WTC11 (cell line): ENCODE measurements around the gene KDM2B. TPM values are rescaled to one million over a fixed set of nuclear protein-coding genes. Genes with fewer than 3 reads are reported as not detected.

Source experiments
- ATAC-seq: fragments of 200-7000 bp; cut with Tn5 transposase; 2 replicates; pipeline ENCODE4 v1.10.0; 2021; ENCODE audit warnings: mild to moderate bottlenecking, moderate library complexity
- CTCF ChIA-PET: fragments of 300-600 bp; sonication (Branson Sonifier 250); formaldehyde crosslinking; loops from one replicate; lab custom pipeline; 2021; ENCODE audit warnings: antibody characterized with exemption; lab: Charles Lee
- POLR2A ChIA-PET: fragments of 350-600 bp; sonication (Branson Sonifier 250); formaldehyde crosslinking; loops from one replicate; lab custom pipeline; 2021; ENCODE audit warnings: antibody characterized with exemption; lab: Charles Lee
- DNase-seq: peaks from one replicate; pipeline ENCODE4 v3.0.0; 2021; ENCODE audit warnings: low spot score
- H3K27ac Mint-ChIP-seq: 2 replicates; pipeline ENCODE4 v1.8.0; 2021; ENCODE audit warnings: mixed read lengths
- H3K27me3 Mint-ChIP-seq: 2 replicates; pipeline ENCODE4 v1.8.0; 2021; ENCODE audit warnings: low read depth, mild to moderate bottlenecking, moderate library complexity, mixed read lengths
- H3K36me3 Mint-ChIP-seq: 2 replicates; pipeline ENCODE4 v1.8.0; 2021; ENCODE audit warnings: mixed read lengths
- H3K4me1 Mint-ChIP-seq: 2 replicates; pipeline ENCODE4 v1.8.0; 2022; ENCODE audit warnings: mixed read lengths
- H3K4me3 Mint-ChIP-seq: 2 replicates; pipeline ENCODE4 v1.8.0; 2021; ENCODE audit warnings: mild to moderate bottlenecking, moderate library complexity, mixed read lengths
- H3K9me3 Mint-ChIP-seq: 2 replicates; pipeline ENCODE4 v1.8.0; 2021; ENCODE audit warnings: mixed read lengths
- CDX4 ChIP-seq: fragments of 250-450 bp; sonication (Bioruptor Pico); IDR thresholded peaks from 2 replicates; pipeline ENCODE4 v1.9.0; 2021; ENCODE audit warnings: moderate library complexity, mild to moderate bottlenecking, inconsistent platforms, borderline replicate concordance
- CREM ChIP-seq: sonication (generic); formaldehyde crosslinking; IDR thresholded peaks from 2 replicates; pipeline ENCODE4 v1.8.1; 2022; ENCODE audit warnings: mild to moderate bottlenecking, missing genetic modification reagents, moderate library complexity
- E2F1 ChIP-seq: sonication (generic); formaldehyde crosslinking; IDR thresholded peaks from 2 replicates; pipeline ENCODE4 v1.8.0; 2022; ENCODE audit warnings: mild to moderate bottlenecking, missing genetic modification reagents
- E2F5 ChIP-seq: sonication (generic); formaldehyde crosslinking; IDR thresholded peaks from 2 replicates; pipeline ENCODE4 v1.8.1; 2022; ENCODE audit warnings: mild to moderate bottlenecking, moderate library complexity, missing genetic modification reagents
- FOXJ3 ChIP-seq: sonication (generic); formaldehyde crosslinking; IDR thresholded peaks from 2 replicates; pipeline ENCODE4 v1.9.0; 2021; ENCODE audit warnings: missing genetic modification reagents, mild to moderate bottlenecking, borderline replicate concordance
- FOXP1 ChIP-seq: sonication (generic); formaldehyde crosslinking; IDR thresholded peaks from 2 replicates; pipeline ENCODE4 v1.8.0; 2022; ENCODE audit warnings: missing genetic modification reagents, mild to moderate bottlenecking, moderate library complexity, borderline replicate concordance
- HMGA2 ChIP-seq: fragments of 250-450 bp; sonication (Bioruptor Pico); IDR thresholded peaks from 2 replicates; pipeline ENCODE4 v1.4.0; 2021; ENCODE audit warnings: mild to moderate bottlenecking, moderate library complexity
- HMGXB4 ChIP-seq: sonication (generic); formaldehyde crosslinking; IDR thresholded peaks from 2 replicates; pipeline ENCODE4 v1.8.1; 2023; ENCODE audit warnings: mild to moderate bottlenecking, moderate library complexity, missing genetic modification reagents
- IRF2 ChIP-seq: sonication (generic); formaldehyde crosslinking; IDR thresholded peaks from 2 replicates; pipeline ENCODE4 v1.8.0; 2022; ENCODE audit warnings: low read depth, missing genetic modification reagents, borderline replicate concordance
- SP1 ChIP-seq: sonication (generic); formaldehyde crosslinking; conservative IDR thresholded peaks from 2 replicates; pipeline ENCODE4 v1.8.1; 2022; ENCODE audit warnings: missing genetic modification reagents
- STAT6 ChIP-seq: sonication (generic); formaldehyde crosslinking; conservative IDR thresholded peaks from 2 replicates; pipeline ENCODE4 v1.8.1; 2023; ENCODE audit warnings: mild to moderate bottlenecking, low read depth, missing genetic modification reagents, moderate library complexity
- TEAD1 ChIP-seq: sonication (generic); formaldehyde crosslinking; IDR thresholded peaks from 2 replicates; pipeline ENCODE4 v1.8.0; 2022; ENCODE audit warnings: mild to moderate bottlenecking, missing genetic modification reagents
- ZNF396 ChIP-seq: fragments of 250-450 bp; sonication (Bioruptor Pico); IDR thresholded peaks from 2 replicates; pipeline ENCODE4 v1.8.0; 2021; ENCODE audit warnings: mild to moderate bottlenecking, moderate library complexity, borderline replicate concordance
- ZNF423 ChIP-seq: fragments of 250-450 bp; sonication (Bioruptor Pico); IDR thresholded peaks from 2 replicates; pipeline ENCODE4 v2.1.2; 2022; ENCODE audit warnings: mild to moderate bottlenecking, moderate library complexity
- total RNA-seq: library from RNA; stranded (reverse); gene quantifications from 3 replicates; pipeline ENCODE4 v1.2.3, GENCODE V29; 2021

The KDM2B gene
- total RNA-seq, 1 experiment from 2014 or later = 147 TPM

- H3K4me1 Mint-ChIP-seq = peaks cover 39% of the 10 kb centered on the region
- POLR2A ChIA-PET = interaction anchor here (0.6 to 6.9 kb wide), 17 partner anchors 13 to 225 kb away, joined by 3 to 73 read pairs (median 4); partner anchors contain the start of genes ORAI1 and RNF34
- ATAC-seq = peak; percentile 3
Observed at GRCh38 chr12:121577443-121578180, 3.2 kb downstream of the KDM2B start.

GRCh38 chr12:121576851-121577391 is 3.9 kb downstream of the KDM2B start:
- ATAC-seq = peak; percentile 68
- TF ChIP-seq FOXJ3 (no peak), SP1 (CRISPR knock-in tag) (peak; percentile 45; the same call in 1 of the 2 replicates), FOXP1 (CRISPR knock-in tag) (no peak), ZNF396 (CRISPR knock-in tag) (no peak), IRF2 (CRISPR knock-in tag) (no peak), CREM (CRISPR knock-in tag) (no peak), TEAD1 (CRISPR knock-in tag) (0 out of 2 replicates have a peak, but pooled peaks have one; percentile 36), CDX4 (CRISPR knock-in tag) (no peak), HMGXB4 (CRISPR knock-in tag) (no peak), STAT6 (CRISPR knock-in tag) (no peak)
- TF ChIP-seq, all 79 proteins: peak for 2
- DNase-seq = peak; percentile 70
- H3K27me3 Mint-ChIP-seq = no peaks in the 10 kb centered on the region
- peak overlapping the region; percentile 99 for H3K27ac Mint-ChIP-seq
- ChIA-PET CTCF (interaction anchor here (0.6 to 6.0 kb wide), 14 partner anchors 8 to 217 kb away, joined by 3 to 61 read pairs (median 4); partner anchors contain the start of genes ORAI1 and RHOF), POLR2A (interaction anchor here (0.6 to 6.9 kb wide), 21 partner anchors 13 to 234 kb away, joined by 3 to 73 read pairs (median 4); partner anchors contain the start of genes ORAI1 and RNF34)
- peaks cover 36% of the 10 kb centered on the region for H3K4me1 Mint-ChIP-seq
- peaks cover 40% of the 10 kb centered on the region for H3K36me3 Mint-ChIP-seq
- H3K9me3 Mint-ChIP-seq = no peaks in the 10 kb centered on the region
- peak overlapping the region; percentile 84 for H3K4me3 Mint-ChIP-seq

More at GRCh38 chr12:121577443-121578180, 3.2 kb downstream of the KDM2B start:
- H3K36me3 Mint-ChIP-seq = peaks cover 34% of the 10 kb centered on the region
- H3K27ac Mint-ChIP-seq = peak overlapping the region; percentile 99
- H3K4me3 Mint-ChIP-seq = peak overlapping the region; percentile 84
- no peaks in the 10 kb centered on the region for H3K27me3 Mint-ChIP-seq
- no peak for DNase-seq
- CTCF ChIA-PET = interaction anchor here (0.6 to 6.0 kb wide), 14 partner anchors 9 to 217 kb away, joined by 3 to 61 read pairs (median 5); partner anchors contain the start of genes ORAI1 and RHOF
- H3K9me3 Mint-ChIP-seq = no peaks in the 10 kb centered on the region
- TF ChIP-seq HMGA2 = no peak
- peak; percentile 10; the same call in 1 of the 2 replicates for TF ChIP-seq E2F5 (CRISPR knock-in tag)
- peak; percentile 82 for TF ChIP-seq ZNF423 (CRISPR knock-in tag)
- no peak for TF ChIP-seq E2F1 (CRISPR knock-in tag)
- TF ChIP-seq TEAD1 (CRISPR knock-in tag) = no peak
